Vagina (tissue), 2 donors: ENCODE measurements around the gene PNISR. TPM values are rescaled to one million over a fixed set of nuclear protein-coding genes. Genes with fewer than 3 reads are reported as not detected.

Experiments used
- DNase-seq, 2 donors: peaks; one replicate each; pipeline ENCODE4 v3.0.0-alpha.2; 2017; ENCODE audit errors: extremely low spot score in 2 of 2
- H3K27ac ChIP-seq: fragments of 200-600 bp; sonication (generic); one replicate; pipeline ENCODE4 v1.5.1; 2019
- H3K27me3 ChIP-seq: fragments of 200-600 bp; sonication (generic); one replicate; pipeline ENCODE4 v1.5.1; 2019
- H3K36me3 ChIP-seq, 2 donors: fragments of 200-600 bp; sonication (generic); one replicate each; pipeline ENCODE4 v1.5.1; 2017 to 2019
- H3K4me1 ChIP-seq: fragments of 200-600 bp; sonication (generic); one replicate; pipeline ENCODE4 v1.5.1; 2019
- H3K4me3 ChIP-seq, 2 donors: fragments of 200-600 bp; sonication (generic); 1 replicate in 1 of 2; 2 replicates in 1 of 2; pipeline ENCODE4 v1.5.1; 2016 to 2019
- H3K9me3 ChIP-seq: fragments of 200-600 bp; sonication (generic); one replicate; pipeline ENCODE4 v1.5.1; 2019
- CTCF ChIP-seq, 3 experiments: fragments of 450-650 bp in 2 of 3; fragments of 200-600 bp in 1 of 3; sonication (generic) in 1 of 3; IDR thresholded peaks; one replicate each; pipeline ENCODE4 v1.5.1; 2017 to 2019; ENCODE audit warnings: antibody characterized with exemption in 3 of 3, mild to moderate bottlenecking in 2 of 3, moderate library complexity in 2 of 3
- POLR2A ChIP-seq, 2 donors: fragments of 450-650 bp; IDR thresholded peaks; one replicate each; pipeline ENCODE4 v1.6.1; 2017; ENCODE audit warnings: antibody characterized with exemption in 2 of 2, mild to moderate bottlenecking in 2 of 2, moderate library complexity in 2 of 2
- POLR2AphosphoS5 ChIP-seq, 2 donors: sonication (generic); formaldehyde crosslinking; IDR thresholded peaks; one replicate each; pipeline ENCODE4 v1.9.0; 2017; ENCODE audit warnings: antibody characterized with exemption in 2 of 2, mild to moderate bottlenecking in 2 of 2, low read depth in 1 of 2; ENCODE audit not compliant: insufficient read depth in 1 of 2
- intact Hi-C: fragments of 100-400 bp; cut with DNase I; formaldehyde crosslinking; loops from one replicate; pipeline ENCODE4 v1.15.1; 2023
- total RNA-seq: library from RNA; depleted of rRNA; stranded (reverse); fragments of >200 nt; gene quantifications from one replicate; pipeline ENCODE4 v1.2.3, GENCODE V29; 2016

The PNISR gene
- total RNA-seq, 1 donor from 2014 or later = 133 TPM

- Histone ChIP-seq H3K9me3 (no peaks in the 10 kb centered on the region), H3K36me3 (peaks cover 0 to 3% of the 10 kb centered on the region in 2 donors), H3K4me3 (no peak overlapping the region), H3K4me1 (peaks cover 90% of the 10 kb centered on the region), H3K27me3 (no peaks in the 10 kb centered on the region), H3K27ac (no peak overlapping the region)
- intact Hi-C loops = no loop called here
- DNase-seq = no peak
- TF ChIP-seq POLR2A (IDR thresholded peaks at IDR 0.05) = no peak
- no peak for TF ChIP-seq CTCF (IDR thresholded peaks at IDR 0.05)
- no peak for TF ChIP-seq POLR2AphosphoS5 (IDR thresholded peaks at IDR 0.05; ENCODE audit: insufficient read depth in 1 of 2, low read depth in 1 of 2)
These were observed 8.0 kb downstream of the PNISR start for GRCh38 chr6:99416892-99417767.

- H3K27me3 ChIP-seq = no peaks in the 10 kb centered on the region
- H3K27ac ChIP-seq = no peak overlapping the region
- intact Hi-C loops = no loop called here
- TF ChIP-seq CTCF (IDR thresholded peaks at IDR 0.05) (no peak), POLR2AphosphoS5 (IDR thresholded peaks at IDR 0.05; ENCODE audit: insufficient read depth in 1 of 2, low read depth in 1 of 2) (no peak), POLR2A (IDR thresholded peaks at IDR 0.05) (no peak)
- H3K4me3 ChIP-seq = no peak overlapping the region
- H3K36me3 ChIP-seq = peaks cover 0 to 4% of the 10 kb centered on the region in 2 donors
- no peaks in the 10 kb centered on the region for H3K9me3 ChIP-seq
- peaks cover 82% of the 10 kb centered on the region for H3K4me1 ChIP-seq
- no peak for DNase-seq
These were observed 8.9 kb downstream of the PNISR start for GRCh38 chr6:99416226-99416625.

- H3K4me1 ChIP-seq = peaks cover 74% of the 10 kb centered on the region
- peaks cover 0 to 4% of the 10 kb centered on the region in 2 donors for H3K36me3 ChIP-seq
- no peaks in the 10 kb centered on the region for H3K9me3 ChIP-seq
- DNase-seq = no peak
- H3K27ac ChIP-seq = no peak overlapping the region
- TF ChIP-seq CTCF (IDR thresholded peaks at IDR 0.05) = no peak
- no peak for TF ChIP-seq POLR2AphosphoS5 (IDR thresholded peaks at IDR 0.05; ENCODE audit: insufficient read depth in 1 of 2, low read depth in 1 of 2)
- TF ChIP-seq POLR2A (IDR thresholded peaks at IDR 0.05) = no peak
- H3K27me3 ChIP-seq = no peaks in the 10 kb centered on the region
- no peak overlapping the region for H3K4me3 ChIP-seq
- intact Hi-C loops = no loop called here
These were observed 9.7 kb downstream of the PNISR start for GRCh38 chr6:99415446-99415845.

- intact Hi-C loops = no loop called here
- Histone ChIP-seq H3K4me1 (peaks cover 45% of the 10 kb centered on the region), H3K4me3 (no peak overlapping the region), H3K36me3 (peaks cover 0 to 29% of the 10 kb centered on the region in 2 donors), H3K27ac (no peak overlapping the region), H3K27me3 (no peaks in the 10 kb centered on the region), H3K9me3 (no peaks in the 10 kb centered on the region)
- no peak for DNase-seq
- TF ChIP-seq POLR2AphosphoS5 (IDR thresholded peaks at IDR 0.05; ENCODE audit: insufficient read depth in 1 of 2, low read depth in 1 of 2) (no peak), POLR2A (IDR thresholded peaks at IDR 0.05) (no peak), CTCF (IDR thresholded peaks at IDR 0.05) (no peak)
These were observed 13.0 kb downstream of the PNISR start for GRCh38 chr6:99412065-99412464.

GRCh38 chr6:99409672-99410071 lies 15.4 kb downstream of the PNISR start:
- TF ChIP-seq POLR2A (IDR thresholded peaks at IDR 0.05) (no peak), POLR2AphosphoS5 (IDR thresholded peaks at IDR 0.05; ENCODE audit: insufficient read depth in 1 of 2, low read depth in 1 of 2) (no peak), CTCF (IDR thresholded peaks at IDR 0.05) (no peak)
- DNase-seq = no peak
- H3K4me1 ChIP-seq = peaks cover 21% of the 10 kb centered on the region
- no peak overlapping the region for H3K27ac ChIP-seq
- intact Hi-C loops = no loop called here
- H3K4me3 ChIP-seq = no peak overlapping the region
- peaks cover 0 to 53% of the 10 kb centered on the region in 2 donors for H3K36me3 ChIP-seq
- no peaks in the 10 kb centered on the region for H3K9me3 ChIP-seq
- no peaks in the 10 kb centered on the region for H3K27me3 ChIP-seq
